ENCODE results near the gene DRD1.

DNA sequence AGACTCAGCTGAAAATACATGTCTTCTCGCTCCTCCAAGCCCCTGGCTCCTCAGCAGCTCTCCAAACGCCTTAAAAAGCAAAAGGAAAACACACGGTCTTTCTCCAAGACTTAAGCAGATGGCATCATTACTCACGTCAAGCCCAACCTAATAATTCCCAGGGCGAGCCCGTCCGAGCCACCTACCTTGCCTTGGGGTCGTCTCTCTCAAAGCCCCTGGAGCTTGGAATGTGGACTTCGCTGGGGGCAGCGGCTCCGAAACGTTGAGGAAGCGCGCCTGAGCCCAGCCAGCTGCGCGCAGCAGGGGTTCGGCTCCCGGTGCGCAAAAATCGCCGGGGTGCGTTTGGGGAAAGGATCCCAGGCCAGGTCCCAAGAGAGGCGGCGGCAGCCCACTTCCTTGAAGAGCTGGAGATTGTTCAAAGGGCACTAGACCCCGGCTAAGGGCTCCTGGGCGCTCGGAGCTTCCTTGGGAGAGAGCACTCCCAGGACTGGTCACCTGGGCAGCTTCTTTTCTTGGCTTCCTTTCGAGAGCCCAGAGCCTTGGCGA lies 395 bp downstream of the DRD1 start:
- TF ChIP-seq EZH2 (IDR thresholded peaks at IDR 0.05) (no peak), POLR2AphosphoS5 (IDR thresholded peaks at IDR 0.05; ENCODE audit: borderline replicate concordance, low read depth, low read length) (no peak)

Data from SK-N-MC (cell line).